Thymus (tissue), 11 donors: ENCODE results near the gene SAA4. TPM values are rescaled to one million over a fixed set of nuclear protein-coding genes. Genes with fewer than 3 reads are reported as not detected.

Experiments
- DNase-seq, 9 donors: peaks; one replicate each; pipeline ENCODE4 v3.0.0-alpha.2; 2013; ENCODE audit warnings: low spot score in 9 of 9, low read depth in 6 of 9, missing footprints in 1 of 9
- H3K27ac ChIP-seq, 2 donors: one replicate each; pipeline ENCODE4 v1.5.1; 2013; ENCODE audit warnings: control low read depth in 1 of 2, low read depth in 1 of 2, low read length in 1 of 2, mild to moderate bottlenecking in 1 of 2, moderate library complexity in 1 of 2
- H3K27me3 ChIP-seq, 2 donors: one replicate each; pipeline ENCODE4 v1.5.1; 2013; ENCODE audit warnings: low read length in 1 of 2; ENCODE audit not compliant: control insufficient read depth in 2 of 2, insufficient read depth in 1 of 2
- H3K36me3 ChIP-seq, 2 donors: one replicate each; pipeline ENCODE4 v1.5.1; 2013; ENCODE audit warnings: low read length in 1 of 2, mild to moderate bottlenecking in 1 of 2, moderate library complexity in 1 of 2; ENCODE audit not compliant: control insufficient read depth in 2 of 2, insufficient read depth in 2 of 2
- H3K4me1 ChIP-seq, 2 donors: one replicate each; pipeline ENCODE4 v1.5.1; 2013; ENCODE audit warnings: low read length in 2 of 2; ENCODE audit not compliant: control insufficient read depth in 2 of 2, insufficient read depth in 2 of 2
- H3K4me3 ChIP-seq, 2 donors: one replicate each; pipeline ENCODE4 v1.5.1; 2013; ENCODE audit warnings: low read length in 2 of 2, control low read depth in 1 of 2, mild to moderate bottlenecking in 1 of 2
- H3K9me3 ChIP-seq, 2 donors: one replicate each; pipeline ENCODE4 v1.5.1; 2013; ENCODE audit warnings: low read length in 1 of 2, mild to moderate bottlenecking in 1 of 2; ENCODE audit not compliant: control insufficient read depth in 2 of 2, insufficient read depth in 1 of 2
- WGBS: extraction: QIAGEN DNeasy Blood & Tissue Kit; methylation state at CpG from one replicate; pipeline ENCODE4 v1.1.7; 2013; 5-methylcytosine and 5-hydroxymethylcytosine counted together
- polyA plus RNA-seq: library from polyadenylated mRNA; stranded (reverse); fragments of 200-250 nt; gene quantifications from one replicate; pipeline ENCODE4 v1.2.3, GENCODE V29; 2013
- total RNA-seq: library from RNA; stranded (reverse); fragments of 120-200 nt; gene quantifications from one replicate; pipeline ENCODE4 v1.2.4, GENCODE V29; 2013
- donor health status: healthy.

Gene SAA4
- total and polyA plus RNA-seq, 2 donors = 0.61 to 19.4 TPM

GRCh38 chr11:18235394-18236334 is 938 bp downstream of the SAA4 start:
- Histone ChIP-seq H3K27ac (no peak overlapping the region), H3K36me3 (no peaks in the 10 kb centered on the region), H3K9me3 (no peaks in the 10 kb centered on the region), H3K4me3 (no peak overlapping the region), H3K4me1 (no peaks in the 10 kb centered on the region), H3K27me3 (peaks cover 0 to 6% of the 10 kb centered on the region in 2 donors)
- 75% methylated on average over 8 of the region's 8 CpGs for WGBS
- DNase-seq = no peak

- Histone ChIP-seq H3K36me3 (no peaks in the 10 kb centered on the region), H3K9me3 (no peaks in the 10 kb centered on the region), H3K27me3 (peaks cover 0 to 2% of the 10 kb centered on the region in 2 donors), H3K27ac (no peak overlapping the region), H3K4me1 (no peaks in the 10 kb centered on the region), H3K4me3 (no peak overlapping the region)
- WGBS = 96% methylated on average over 4 of the region's 4 CpGs
- DNase-seq = no peak
These were observed 2.7 kb downstream of the SAA4 start for GRCh38 chr11:18233912-18234311.

GRCh38 chr11:18230859-18231258 is 5.7 kb downstream of the SAA4 start:
- 64% methylated on average over 2 of the region's 2 CpGs for WGBS
- no peak for DNase-seq
- Histone ChIP-seq H3K36me3 (no peaks in the 10 kb centered on the region), H3K27ac (no peak overlapping the region), H3K4me1 (no peaks in the 10 kb centered on the region), H3K27me3 (peaks cover 0 to 2% of the 10 kb centered on the region in 2 donors), H3K4me3 (no peak overlapping the region), H3K9me3 (no peaks in the 10 kb centered on the region)

GRCh38 chr11:18229501-18229900 is 7.1 kb downstream of the SAA4 start:
- Histone ChIP-seq H3K27ac (no peak overlapping the region), H3K36me3 (no peaks in the 10 kb centered on the region), H3K4me3 (no peak overlapping the region), H3K27me3 (no peaks in the 10 kb centered on the region), H3K9me3 (no peaks in the 10 kb centered on the region), H3K4me1 (no peaks in the 10 kb centered on the region)
- 54% methylated on average over 3 of the region's 3 CpGs for WGBS
- DNase-seq = no peak

GRCh38 chr11:18225913-18226312 is 10.7 kb downstream of the SAA4 start:
- 69% methylated on average over 2 of the region's 2 CpGs for WGBS
- H3K27ac ChIP-seq = no peak overlapping the region
- no peaks in the 10 kb centered on the region for H3K36me3 ChIP-seq
- no peak overlapping the region for H3K4me3 ChIP-seq
- peaks cover 0 to 1% of the 10 kb centered on the region in 2 donors for H3K9me3 ChIP-seq
- no peaks in the 10 kb centered on the region for H3K27me3 ChIP-seq
- H3K4me1 ChIP-seq = no peaks in the 10 kb centered on the region
- no peak for DNase-seq

GRCh38 chr11:18223591-18224387 is 12.8 kb downstream of the SAA4 start:
- Histone ChIP-seq H3K9me3 (peaks cover 0 to 7% of the 10 kb centered on the region in 2 donors), H3K4me1 (no peaks in the 10 kb centered on the region), H3K27me3 (no peaks in the 10 kb centered on the region), H3K36me3 (no peaks in the 10 kb centered on the region), H3K27ac (no peak overlapping the region), H3K4me3 (no peak overlapping the region)
- WGBS = 89% methylated on average over 3 of the region's 3 CpGs
- DNase-seq = no peak

GRCh38 chr11:18222814-18223421 is 13.7 kb downstream of the SAA4 start:
- Histone ChIP-seq H3K27me3 (no peaks in the 10 kb centered on the region), H3K4me3 (no peak overlapping the region), H3K36me3 (no peaks in the 10 kb centered on the region), H3K4me1 (no peaks in the 10 kb centered on the region), H3K27ac (no peak overlapping the region), H3K9me3 (peaks cover 0 to 7% of the 10 kb centered on the region in 2 donors)
- 87% methylated on average over 3 of the region's 3 CpGs for WGBS
- no peak for DNase-seq

- Histone ChIP-seq H3K27ac (no peak overlapping the region), H3K27me3 (no peaks in the 10 kb centered on the region), H3K36me3 (no peaks in the 10 kb centered on the region), H3K4me3 (no peak overlapping the region), H3K4me1 (no peaks in the 10 kb centered on the region), H3K9me3 (peaks cover 0 to 7% of the 10 kb centered on the region in 2 donors)
- no peak for DNase-seq
- WGBS = 96% methylated on average over 5 of the region's 5 CpGs
These were observed 15.2 kb downstream of the SAA4 start for GRCh38 chr11:18221274-18221876.
